ENCODE data around the gene CASP1. TPM values are rescaled to one million over a fixed set of nuclear protein-coding genes. Genes with fewer than 3 reads are reported as not detected.

Gene CASP1
- total RNA-seq, 1 experiment from 2014 or later = 2.1 TPM

- peak; percentile 32 for DNase-seq (ENCODE audit: low read depth, low spot score)
Observed at GRCh38 chr11:104997288-104997687, 37.7 kb downstream of the CASP1 start.

DNA sequence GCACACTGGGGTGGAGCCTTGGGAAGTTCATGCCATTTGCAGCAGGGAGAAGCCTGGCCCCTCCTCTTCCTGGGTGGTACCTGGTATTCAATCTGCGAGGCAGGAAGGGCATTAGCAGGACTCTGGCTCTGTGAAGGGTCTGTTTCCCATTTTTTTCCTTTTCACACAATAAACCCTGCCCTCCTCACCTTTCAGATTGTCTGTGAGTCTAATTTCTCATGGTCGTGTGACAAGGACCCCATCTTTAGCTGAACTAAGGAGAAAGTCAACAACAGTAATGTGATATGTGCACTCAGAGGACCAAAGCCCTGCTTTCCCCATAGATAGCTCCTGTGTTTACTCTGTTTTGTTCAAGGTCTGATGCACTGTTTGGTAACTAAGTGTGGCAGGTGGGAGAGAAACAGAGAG, 39.9 kb downstream of the CASP1 start:
- H3K27ac ChIP-seq (ENCODE audit: low read length) = no peak overlapping the region
- no peaks in the 10 kb centered on the region; the same call in 1 of the 2 replicates for H3K27me3 ChIP-seq (ENCODE audit: control insufficient read depth, insufficient read depth, low read length)
- H3K4me3 ChIP-seq (ENCODE audit: low read depth in 2 of 2, low read length in 2 of 2) = no peak overlapping the region
- no TSS peak for BruUV-seq (replicated peaks)
- CTCF ChIA-PET = no interaction called here
- no peak for TF ChIP-seq TCF7L2 (IDR thresholded peaks at IDR 0.05; ENCODE audit: low read depth, low read length)
- TF ChIP-seq, protein P1, sequence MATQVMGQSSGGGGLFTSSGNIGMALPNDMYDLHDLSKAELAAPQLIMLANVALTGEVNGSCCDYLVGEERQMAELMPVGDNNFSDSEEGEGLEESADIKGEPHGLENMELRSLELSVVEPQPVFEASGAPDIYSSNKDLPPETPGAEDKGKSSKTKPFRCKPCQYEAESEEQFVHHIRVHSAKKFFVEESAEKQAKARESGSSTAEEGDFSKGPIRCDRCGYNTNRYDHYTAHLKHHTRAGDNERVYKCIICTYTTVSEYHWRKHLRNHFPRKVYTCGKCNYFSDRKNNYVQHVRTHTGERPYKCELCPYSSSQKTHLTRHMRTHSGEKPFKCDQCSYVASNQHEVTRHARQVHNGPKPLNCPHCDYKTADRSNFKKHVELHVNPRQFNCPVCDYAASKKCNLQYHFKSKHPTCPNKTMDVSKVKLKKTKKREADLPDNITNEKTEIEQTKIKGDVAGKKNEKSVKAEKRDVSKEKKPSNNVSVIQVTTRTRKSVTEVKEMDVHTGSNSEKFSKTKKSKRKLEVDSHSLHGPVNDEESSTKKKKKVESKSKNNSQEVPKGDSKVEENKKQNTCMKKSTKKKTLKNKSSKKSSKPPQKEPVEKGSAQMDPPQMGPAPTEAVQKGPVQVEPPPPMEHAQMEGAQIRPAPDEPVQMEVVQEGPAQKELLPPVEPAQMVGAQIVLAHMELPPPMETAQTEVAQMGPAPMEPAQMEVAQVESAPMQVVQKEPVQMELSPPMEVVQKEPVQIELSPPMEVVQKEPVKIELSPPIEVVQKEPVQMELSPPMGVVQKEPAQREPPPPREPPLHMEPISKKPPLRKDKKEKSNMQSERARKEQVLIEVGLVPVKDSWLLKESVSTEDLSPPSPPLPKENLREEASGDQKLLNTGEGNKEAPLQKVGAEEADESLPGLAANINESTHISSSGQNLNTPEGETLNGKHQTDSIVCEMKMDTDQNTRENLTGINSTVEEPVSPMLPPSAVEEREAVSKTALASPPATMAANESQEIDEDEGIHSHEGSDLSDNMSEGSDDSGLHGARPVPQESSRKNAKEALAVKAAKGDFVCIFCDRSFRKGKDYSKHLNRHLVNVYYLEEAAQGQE (IDR thresholded peaks at IDR 0.05; ENCODE audit: insufficient read depth in 1 of 2, low read depth in 2 of 2, low read length in 1 of 2) = no peak
- TF ChIP-seq POLR2AphosphoS5 (IDR thresholded peaks at IDR 0.05; ENCODE audit: low read depth, low read length) = no peak
- TF ChIP-seq, protein P2, sequence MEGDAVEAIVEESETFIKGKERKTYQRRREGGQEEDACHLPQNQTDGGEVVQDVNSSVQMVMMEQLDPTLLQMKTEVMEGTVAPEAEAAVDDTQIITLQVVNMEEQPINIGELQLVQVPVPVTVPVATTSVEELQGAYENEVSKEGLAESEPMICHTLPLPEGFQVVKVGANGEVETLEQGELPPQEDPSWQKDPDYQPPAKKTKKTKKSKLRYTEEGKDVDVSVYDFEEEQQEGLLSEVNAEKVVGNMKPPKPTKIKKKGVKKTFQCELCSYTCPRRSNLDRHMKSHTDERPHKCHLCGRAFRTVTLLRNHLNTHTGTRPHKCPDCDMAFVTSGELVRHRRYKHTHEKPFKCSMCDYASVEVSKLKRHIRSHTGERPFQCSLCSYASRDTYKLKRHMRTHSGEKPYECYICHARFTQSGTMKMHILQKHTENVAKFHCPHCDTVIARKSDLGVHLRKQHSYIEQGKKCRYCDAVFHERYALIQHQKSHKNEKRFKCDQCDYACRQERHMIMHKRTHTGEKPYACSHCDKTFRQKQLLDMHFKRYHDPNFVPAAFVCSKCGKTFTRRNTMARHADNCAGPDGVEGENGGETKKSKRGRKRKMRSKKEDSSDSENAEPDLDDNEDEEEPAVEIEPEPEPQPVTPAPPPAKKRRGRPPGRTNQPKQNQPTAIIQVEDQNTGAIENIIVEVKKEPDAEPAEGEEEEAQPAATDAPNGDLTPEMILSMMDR (IDR thresholded peaks at IDR 0.05) = no peak
- no peak for TF ChIP-seq SIN3A (IDR thresholded peaks at IDR 0.05; ENCODE audit: borderline replicate concordance, insufficient read depth, low read depth, low read length)
- in situ Hi-C loops (cut with HindIII; ENCODE audit: low pct_unique_long_range_greater_than_20kb, low sequenced_read_pairs) (no loop called here), intact Hi-C loops (cut with micrococcal nuclease; ENCODE audit: unreplicated experiment) (no loop called here)
- no peaks in the 10 kb centered on the region for H3K9me3 ChIP-seq (ENCODE audit: control insufficient read depth, insufficient read depth, low read depth, low read length)
- H3K4me1 ChIP-seq (ENCODE audit: control insufficient read depth, insufficient read depth, low read length) = no peaks in the 10 kb centered on the region
- POLR2A ChIA-PET = no interaction called here
- ATAC-seq (no peak), DNase-seq (ENCODE audit: low read depth, low spot score) (no peak)
- H3K36me3 ChIP-seq (ENCODE audit: control insufficient read depth, insufficient read depth, low read length) = no peaks in the 10 kb centered on the region

More at GRCh38 chr11:104997288-104997687, 37.7 kb downstream of the CASP1 start:
- Histone ChIP-seq H3K27ac (ENCODE audit: low read length) (no peak overlapping the region), H3K36me3 (ENCODE audit: control insufficient read depth, insufficient read depth, low read length) (no peaks in the 10 kb centered on the region), H3K27me3 (ENCODE audit: control insufficient read depth, insufficient read depth, low read length) (no peaks in the 10 kb centered on the region; the same call in 1 of the 2 replicates), H3K9me3 (ENCODE audit: control insufficient read depth, insufficient read depth, low read depth, low read length) (no peaks in the 10 kb centered on the region), H3K4me3 (ENCODE audit: low read depth in 2 of 2, low read length in 2 of 2) (no peak overlapping the region), H3K4me1 (ENCODE audit: control insufficient read depth, insufficient read depth, low read length) (no peaks in the 10 kb centered on the region)
- in situ Hi-C loops (cut with HindIII; ENCODE audit: low pct_unique_long_range_greater_than_20kb, low sequenced_read_pairs) (no loop called here), intact Hi-C loops (cut with micrococcal nuclease; ENCODE audit: unreplicated experiment) (no loop called here)
- ATAC-seq = no peak
- ChIA-PET CTCF (no interaction called here), POLR2A (no interaction called here)
- TF ChIP-seq SIN3A (IDR thresholded peaks at IDR 0.05; ENCODE audit: borderline replicate concordance, insufficient read depth, low read depth, low read length) (no peak), POLR2AphosphoS5 (IDR thresholded peaks at IDR 0.05; ENCODE audit: low read depth, low read length) (no peak), TCF7L2 (IDR thresholded peaks at IDR 0.05; ENCODE audit: low read depth, low read length) (no peak)
- TF ChIP-seq, protein P1 (IDR thresholded peaks at IDR 0.05; ENCODE audit: insufficient read depth in 1 of 2, low read depth in 2 of 2, low read length in 1 of 2) = no peak
- TF ChIP-seq, protein P2 (IDR thresholded peaks at IDR 0.05) = peak; percentile 42; the same call in 1 of the 2 replicates
- BruUV-seq (replicated peaks) = no TSS peak
